GM12878 (cell line): ENCODE data around the gene MXD4. TPM values are rescaled to one million over a fixed set of nuclear protein-coding genes. Genes with fewer than 3 reads are reported as not detected.

ENCODE experiments used
- ATAC-seq: fragments of 200-7000 bp; cut with Tn5 transposase; 3 replicates; pipeline ENCODE4 v1.9.1; 2020; ENCODE audit warnings: mild to moderate bottlenecking, moderate library complexity
- BruUV-seq: library from RNA; stranded (reverse); fragments of 400-500 nt; replicated peaks from 2 replicates; lab custom pipeline; 2021; lab: Mats Ljungman, UMichigan
- CTCF ChIA-PET: fragments of 300-600 bp; sonication (Branson Sonifier 250); formaldehyde crosslinking; extraction: SDS; loops from one replicate; lab custom pipeline; 2021; ENCODE audit warnings: inconsistent platforms; lab: Yijun Ruan, JAX
- POLR2A ChIA-PET: fragments of 350-600 bp; formaldehyde crosslinking; extraction: SDS; loops from one replicate; lab custom pipeline; 2021; ENCODE audit warnings: inconsistent platforms; lab: Charles Lee
- RAD21 ChIA-PET: fragments of 300-600 bp; sonication (Branson Sonifier 250); formaldehyde crosslinking; loops from one replicate; lab custom pipeline; 2023; ENCODE audit warnings: antibody characterized with exemption; ENCODE audit not compliant: unreplicated experiment; lab: Charles Lee
- SMC1A ChIA-PET: fragments of 300-600 bp; sonication (Branson Sonifier 250); formaldehyde crosslinking; loops from one replicate; lab custom pipeline; 2023; ENCODE audit not compliant: unreplicated experiment, uncharacterized antibody; lab: Charles Lee
- DNase-seq: peaks from one replicate; pipeline ENCODE4 v3.0.0-alpha.2; 2011; ENCODE audit warnings: low read depth, low spot score
- FAIRE-seq: peaks from 3 replicates; lab custom pipeline; 2011; peaks lifted over from hg19 to GRCh38; lab: Jason Lieb, UNC
- H2AFZ ChIP-seq: 2 replicates; pipeline ENCODE4 v1.6.0; 2011; ENCODE audit warnings: low read depth, low read length, control low read depth; ENCODE audit not compliant: control insufficient read depth
- H3K27ac ChIP-seq: 2 replicates; pipeline ENCODE4 v1.5.1; 2011; ENCODE audit warnings: control low read depth; ENCODE audit not compliant: control insufficient read depth, insufficient read depth
- H3K27me3 ChIP-seq, 2 experiments: replicated peaks in 1 of 2; 2 replicates each; pipeline versions ENCODE4 v1.6.0 to v1.6.1; 2011; ENCODE audit warnings: low read length in 1 of 2; ENCODE audit not compliant: control insufficient read depth in 2 of 2, insufficient read depth in 2 of 2
- H3K36me3 ChIP-seq, 2 experiments: 2 replicates each; pipeline ENCODE4 v1.5.1; 2011; ENCODE audit warnings: low read length in 1 of 2; ENCODE audit not compliant: control insufficient read depth in 2 of 2, insufficient read depth in 2 of 2
- H3K4me1 ChIP-seq: 2 replicates; pipeline ENCODE4 v1.6.1; 2011; ENCODE audit warnings: mild to moderate bottlenecking, low read length, moderate library complexity, mixed read lengths; ENCODE audit not compliant: control insufficient read depth, insufficient read depth
- H3K4me2 ChIP-seq: 2 replicates; pipeline ENCODE4 v1.6.0; 2011; ENCODE audit warnings: control low read depth; ENCODE audit not compliant: control insufficient read depth, insufficient read depth
- H3K4me3 ChIP-seq: fragments of 200-600 bp; sonication (generic); 2 replicates; pipeline ENCODE4 v1.5.1; 2016
- H3K79me2 ChIP-seq: 2 replicates; pipeline ENCODE4 v1.6.0; 2011; ENCODE audit warnings: low read length; ENCODE audit not compliant: control insufficient read depth, insufficient read depth
- H3K9ac ChIP-seq: 2 replicates; pipeline ENCODE4 v1.8.0; 2011; ENCODE audit warnings: low read length, control low read depth, mixed read lengths; ENCODE audit not compliant: control insufficient read depth, insufficient read depth
- H3K9me3 ChIP-seq: replicated peaks from 3 replicates; pipeline ENCODE4 v1.5.1; 2011; ENCODE audit warnings: mild to moderate bottlenecking, low read length; ENCODE audit not compliant: control insufficient read depth, insufficient read depth
- H4K20me1 ChIP-seq: 2 replicates; pipeline ENCODE4 v1.6.0; 2011; ENCODE audit not compliant: control insufficient read depth, insufficient read depth
- ASH2L ChIP-seq: fragments of 300-600, 200-600 bp; sonication (generic); IDR thresholded peaks from 2 replicates; pipeline ENCODE4 v1.6.1; 2017; ENCODE audit warnings: low read depth, mild to moderate bottlenecking, borderline replicate concordance
- GABPA ChIP-seq: IDR thresholded peaks from 2 replicates; pipeline ENCODE4 v1.6.1; 2014; ENCODE audit warnings: antibody characterized with exemption, low read depth, mild to moderate bottlenecking, inconsistent platforms
- JUND ChIP-seq: IDR thresholded peaks from 2 replicates; pipeline ENCODE4 v1.6.1; 2012; ENCODE audit warnings: low read depth, mild to moderate bottlenecking, low read length, improper control_type of control experiment, moderate library complexity
- LARP7 ChIP-seq: fragments of 450-650 bp; IDR thresholded peaks from 2 replicates; pipeline ENCODE4 v1.6.1; 2017; ENCODE audit warnings: mild to moderate bottlenecking
- PAX8 ChIP-seq: fragments of 450-650 bp; IDR thresholded peaks from 2 replicates; pipeline ENCODE4 v1.6.1; 2017; ENCODE audit warnings: mild to moderate bottlenecking, moderate library complexity
- SREBF1 ChIP-seq: IDR thresholded peaks from 2 replicates; pipeline ENCODE4 v1.6.1; 2012; ENCODE audit warnings: mild to moderate bottlenecking, low read length
- SREBF2 ChIP-seq: IDR thresholded peaks from 2 replicates; pipeline ENCODE4 v1.6.1; 2012; ENCODE audit warnings: mild to moderate bottlenecking, low read length
- WGBS: methylation state at CpG from one replicate; pipeline ENCODE4 v1.1.6; 2016; ENCODE audit warnings: low lambda C conversion rate; ENCODE audit not compliant: insufficient replicate concordance, insufficient coverage; ENCODE audit errors: missing lambda C conversion rate; 5-methylcytosine and 5-hydroxymethylcytosine counted together
- in situ Hi-C: fragments of 300-500 bp; cut with MboI; formaldehyde crosslinking; loops from 9 replicates; pipeline ENCODE4 v1.14.3; 2018; ENCODE audit warnings: mixed read lengths
- intact Hi-C: fragments of 100-400 bp; cut with micrococcal nuclease; formaldehyde crosslinking; loops from one replicate; pipeline ENCODE4 v1.14.2; 2022; ENCODE audit not compliant: unreplicated experiment
- polyA plus RNA-seq, 11 experiments: library from polyadenylated mRNA; depleted of rRNA in 4 of 11; unstranded in 6 of 11; stranded (reverse) in 5 of 11; fragments of >200 nt; fragmentation: Nextera tagmentation in 4 of 11; fragmentation: Illumina TruSeq in 1 of 11; extraction: Ambion mirVana in 4 of 11; extraction: Trizol in 1 of 11; gene quantifications; 1 replicate in 1 of 11; 2 replicates in 10 of 11; pipeline versions ENCODE4 v1.2.1 to v1.2.3, GENCODE V29; 2011 to 2016; ENCODE audit warnings: inconsistent platforms in 2 of 11, missing spikeins in 2 of 11, low read depth in 1 of 11
- total RNA-seq, 4 experiments: library from RNA; depleted of rRNA in 3 of 4; stranded (reverse); fragments of >200 nt in 3 of 4; fragmentation: Illumina TruSeq in 1 of 4; extraction: Trizol in 1 of 4; gene quantifications; 2 replicates each; pipeline versions ENCODE4 v1.2.1 to v1.2.3, GENCODE V29; 2013 to 2021

Gene MXD4
- total and polyA plus RNA-seq, 10 of the 15 experiments (the other 5 are each of a cell fraction or from before 2014, with no cell fraction given), result 0.21 to 25.6 (median 5.2) TPM

GRCh38 chr4:2283199-2283711 lies 21.3 kb upstream of the MXD4 start:
- Histone ChIP-seq H3K9ac (no peak overlapping the region), H3K4me1 (peaks cover 7% of the 10 kb centered on the region), H4K20me1 (no peaks in the 10 kb centered on the region), H3K4me2 (no peak overlapping the region), H3K27me3 (no peaks in the 10 kb centered on the region), H3K79me2 (no peaks in the 10 kb centered on the region), H3K36me3 (no peaks in the 10 kb centered on the region), H3K4me3 (no peak overlapping the region), H3K9me3 (no peaks in the 10 kb centered on the region), H2AFZ (no peak overlapping the region), H3K27ac (no peak overlapping the region)
- FAIRE-seq, result no peak
- WGBS, result 42% methylated on average over 3 of the region's 3 CpGs
- ChIA-PET CTCF (no interaction called here), RAD21 (no interaction called here), SMC1A (no interaction called here), POLR2A (interaction anchor here (0.5 kb wide), 1 partner anchor 805 kb away, joined by 7 read pairs; no protein-coding TSS in a partner anchor)
- in situ Hi-C loops (no loop called here), intact Hi-C loops (no loop called here)
- no peak for ATAC-seq
- TF ChIP-seq JUND, result no peak
- TF ChIP-seq GABPA, result no peak
- TF ChIP-seq ASH2L, result no peak
- no peak for TF ChIP-seq SREBF2
- no peak for TF ChIP-seq SREBF1
- no peak for TF ChIP-seq LARP7
- no peak for TF ChIP-seq PAX8
- no peak for DNase-seq
- no TSS peak for BruUV-seq
